H9 (cell line): ENCODE data around the gene MYCBP2. TPM values are rescaled to one million over a fixed set of nuclear protein-coding genes. Genes with fewer than 3 reads are reported as not detected.

Source experiments
- DNase-seq: peaks from one replicate; pipeline ENCODE4 v3.0.0-alpha.2; 2017
- H2AFZ ChIP-seq: one replicate; pipeline ENCODE4 v1.6.1; 2013; ENCODE audit warnings: mild to moderate bottlenecking, low read length, control low read depth, moderate library complexity
- H2AK5ac ChIP-seq: 2 replicates; pipeline ENCODE4 v1.6.1; 2013; ENCODE audit warnings: low read length, control low read depth, mixed read lengths; ENCODE audit not compliant: insufficient read length
- H2BK120ac ChIP-seq: one replicate; pipeline ENCODE4 v1.6.1; 2013; ENCODE audit warnings: low read depth, mild to moderate bottlenecking, low read length, control low read depth, inconsistent platforms; ENCODE audit not compliant: poor library complexity, severe bottlenecking
- H2BK12ac ChIP-seq: 2 replicates; pipeline ENCODE4 v1.6.1; 2013; ENCODE audit warnings: low read length, control low read depth, mixed read lengths, low read depth; ENCODE audit not compliant: insufficient read length
- H2BK15ac ChIP-seq: 2 replicates; pipeline ENCODE4 v1.6.1; 2013; ENCODE audit warnings: low read depth, low read length, control low read depth
- H2BK20ac ChIP-seq: one replicate; pipeline ENCODE4 v1.6.1; 2013; ENCODE audit warnings: low read depth, mild to moderate bottlenecking, low read length, control low read depth, inconsistent platforms; ENCODE audit not compliant: poor library complexity, severe bottlenecking
- H2BK5ac ChIP-seq: 2 replicates; pipeline ENCODE4 v1.6.1; 2013; ENCODE audit warnings: low read length, control low read depth, mixed read lengths; ENCODE audit not compliant: insufficient read length
- H3K14ac ChIP-seq: 2 replicates; pipeline ENCODE4 v1.6.1; 2013; ENCODE audit warnings: low read length, control low read depth; ENCODE audit not compliant: insufficient read depth
- H3K18ac ChIP-seq: 2 replicates; pipeline ENCODE4 v1.6.1; 2013; ENCODE audit warnings: low read depth, mild to moderate bottlenecking, mixed read lengths, low read length, control low read depth; ENCODE audit not compliant: insufficient read length
- H3K23ac ChIP-seq: 2 replicates; pipeline ENCODE4 v1.6.1; 2013; ENCODE audit warnings: low read length, control low read depth, mixed read lengths, low read depth; ENCODE audit not compliant: insufficient read length
- H3K23me2 ChIP-seq: 2 replicates; pipeline ENCODE4 v1.6.1; 2013; ENCODE audit warnings: low read depth, mild to moderate bottlenecking, mixed read lengths, low read length, control low read depth; ENCODE audit not compliant: insufficient read length, poor library complexity, severe bottlenecking
- H3K27ac ChIP-seq: 2 replicates; pipeline ENCODE4 v1.5.1; 2013; ENCODE audit warnings: low read length, control low read depth, mixed read lengths, low read depth; ENCODE audit not compliant: insufficient read length
- H3K27me3 ChIP-seq: 2 replicates; pipeline ENCODE4 v1.6.1; 2013; ENCODE audit warnings: low read length, control low read depth, inconsistent platforms; ENCODE audit not compliant: insufficient read depth
- H3K4ac ChIP-seq: 2 replicates; pipeline ENCODE4 v1.6.1; 2013; ENCODE audit warnings: low read depth, mild to moderate bottlenecking, control low read depth, inconsistent platforms, low read length, moderate library complexity
- H3K4me1 ChIP-seq: 2 replicates; pipeline ENCODE4 v1.6.1; 2013; ENCODE audit warnings: low read length, control low read depth, inconsistent platforms; ENCODE audit not compliant: insufficient read depth
- H3K4me2 ChIP-seq: 2 replicates; pipeline ENCODE4 v1.6.1; 2013; ENCODE audit warnings: low read length, control low read depth, mixed read lengths; ENCODE audit not compliant: insufficient read length, insufficient read depth
- H3K56ac ChIP-seq: 2 replicates; pipeline ENCODE4 v1.6.1; 2013; ENCODE audit warnings: low read depth, mild to moderate bottlenecking, mixed read lengths, low read length, control low read depth; ENCODE audit not compliant: insufficient read length
- H3K79me1 ChIP-seq: 2 replicates; pipeline ENCODE4 v1.6.1; 2013; ENCODE audit warnings: low read depth, mild to moderate bottlenecking, moderate library complexity, low read length, control low read depth, inconsistent platforms; ENCODE audit not compliant: insufficient read depth, poor library complexity, severe bottlenecking
- H3K79me2 ChIP-seq: 2 replicates; pipeline ENCODE4 v1.6.1; 2013; ENCODE audit warnings: low read length, control low read depth, inconsistent platforms; ENCODE audit not compliant: insufficient read depth
- H3K9ac ChIP-seq: 2 replicates; pipeline ENCODE4 v1.6.1; 2013; ENCODE audit warnings: low read length, control low read depth, mixed read lengths; ENCODE audit not compliant: insufficient read length; ENCODE audit errors: extremely low read depth
- H3K9me3 ChIP-seq: one replicate; pipeline ENCODE4 v1.6.1; 2013; ENCODE audit warnings: low read depth, low read length, inconsistent platforms; ENCODE audit not compliant: control insufficient read depth
- H3T11ph ChIP-seq: one replicate; pipeline ENCODE4 v1.6.1; 2013; ENCODE audit warnings: mild to moderate bottlenecking, low read length, control low read depth, inconsistent platforms
- H4K20me1 ChIP-seq: one replicate; pipeline ENCODE4 v1.6.1; 2013; ENCODE audit not compliant: control insufficient read depth, insufficient read length, insufficient read depth
- H4K5ac ChIP-seq: 2 replicates; pipeline ENCODE4 v1.6.1; 2013; ENCODE audit warnings: low read depth, mild to moderate bottlenecking, mixed read lengths, low read length, control low read depth; ENCODE audit not compliant: insufficient read length
- H4K8ac ChIP-seq: replicated peaks from 2 replicates; pipeline ENCODE4 v1.6.1; 2013; ENCODE audit warnings: low read length, control low read depth, mixed read lengths, low read depth; ENCODE audit not compliant: insufficient read length
- H4K91ac ChIP-seq: 2 replicates; pipeline ENCODE4 v1.6.1; 2013; ENCODE audit warnings: low read depth, mild to moderate bottlenecking, moderate library complexity, mixed read lengths, low read length, control low read depth; ENCODE audit not compliant: insufficient read length
- H3K27ac Mint-ChIP-seq, 3 experiments: 2 replicates in 2 of 3; 3 replicates in 1 of 3; pipeline ENCODE4 v1.8.0; 2020 to 2021; ENCODE audit warnings: mixed read lengths in 3 of 3, mild to moderate bottlenecking in 1 of 3, moderate library complexity in 1 of 3
- H3K27me3 Mint-ChIP-seq: 2 replicates; pipeline ENCODE4 v1.8.0; 2021; ENCODE audit warnings: low read depth, mild to moderate bottlenecking, moderate library complexity, mixed read lengths
- H3K36me3 Mint-ChIP-seq, 3 experiments: 2 replicates in 2 of 3; 3 replicates in 1 of 3; pipeline ENCODE4 v1.8.0; 2020 to 2021; ENCODE audit warnings: low read depth in 3 of 3, mixed read lengths in 3 of 3; ENCODE audit not compliant: insufficient read depth in 1 of 3
- H3K4me1 Mint-ChIP-seq, 2 experiments: 2 replicates each; pipeline ENCODE4 v1.8.0; 2020; ENCODE audit warnings: mixed read lengths in 2 of 2
- H3K4me3 Mint-ChIP-seq, 2 experiments: 2 replicates in 1 of 2; 3 replicates in 1 of 2; pipeline ENCODE4 v1.8.0; 2020 to 2021; ENCODE audit warnings: mild to moderate bottlenecking in 2 of 2, mixed read lengths in 2 of 2, moderate library complexity in 1 of 2
- H3K9me3 Mint-ChIP-seq, 2 experiments: 2 replicates in 1 of 2; 3 replicates in 1 of 2; pipeline ENCODE4 v1.8.0; 2020; ENCODE audit warnings: mild to moderate bottlenecking in 2 of 2, mixed read lengths in 2 of 2, moderate library complexity in 1 of 2
- WGBS: extraction: QIAGEN DNeasy Blood & Tissue Kit; methylation state at CpG from one replicate; pipeline ENCODE4 v1.1.7; 2013; ENCODE audit warnings: missing lambda C conversion rate, low lambda C conversion rate, mixed read lengths; ENCODE audit not compliant: insufficient read length; ENCODE audit errors: extremely low coverage; 5-methylcytosine and 5-hydroxymethylcytosine counted together
- total RNA-seq: library from RNA; stranded (reverse); gene quantifications from 2 replicates; pipeline ENCODE4 v1.2.1, GENCODE V29; 2021
- TF ChIP-seq, protein P1 (sequence below): fragments of 200-600 bp; sonication (generic); conservative IDR thresholded peaks from 3 replicates; pipeline ENCODE4 v1.8.0; 2021; ENCODE audit warnings: antibody characterized with exemption, mild to moderate bottlenecking

Gene MYCBP2
- total RNA-seq, 1 experiment from 2014 or later, result 32.0 TPM

DNA sequence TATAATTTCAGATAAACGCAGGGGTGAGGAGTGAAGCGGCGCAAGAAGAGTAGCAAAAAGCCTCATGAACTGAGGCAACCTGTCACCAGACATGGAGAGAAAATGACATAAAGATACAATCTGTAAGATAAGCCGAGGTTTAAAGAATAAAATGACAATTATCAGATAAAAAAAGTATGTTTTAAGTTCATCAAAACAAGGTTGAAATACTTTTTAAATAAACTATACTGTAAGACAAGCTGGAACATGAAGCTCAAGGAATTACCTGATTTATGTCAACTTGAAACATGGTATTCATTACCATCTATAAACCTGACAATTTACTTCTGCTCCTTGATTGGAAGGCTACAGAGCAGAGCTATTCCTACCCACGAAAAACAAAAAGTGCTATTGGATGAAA, 61.6 kb downstream of the MYCBP2 start:
- H4K5ac ChIP-seq, result no peak overlapping the region
- no peak overlapping the region for H3T11ph ChIP-seq
- H3K14ac ChIP-seq, result no peak overlapping the region
- no peak overlapping the region for H3K56ac ChIP-seq
- H3K27me3 Mint-ChIP-seq, result no peaks in the 10 kb centered on the region
- H3K4me1 ChIP-seq, result no peaks in the 10 kb centered on the region
- no peak for DNase-seq
- no peak overlapping the region for H2BK12ac ChIP-seq
- H4K20me1 ChIP-seq, result no peaks in the 10 kb centered on the region
- no peak overlapping the region for H3K4ac ChIP-seq
- H3K4me2 ChIP-seq, result no peak overlapping the region
- H4K91ac ChIP-seq, result no peak overlapping the region
- H2BK5ac ChIP-seq, result no peak overlapping the region
- H3K18ac ChIP-seq, result no peak overlapping the region
- no peaks in the 10 kb centered on the region for H3K9me3 ChIP-seq
- no peaks in the 10 kb centered on the region for H3K4me1 Mint-ChIP-seq
- TF ChIP-seq, protein P1, sequence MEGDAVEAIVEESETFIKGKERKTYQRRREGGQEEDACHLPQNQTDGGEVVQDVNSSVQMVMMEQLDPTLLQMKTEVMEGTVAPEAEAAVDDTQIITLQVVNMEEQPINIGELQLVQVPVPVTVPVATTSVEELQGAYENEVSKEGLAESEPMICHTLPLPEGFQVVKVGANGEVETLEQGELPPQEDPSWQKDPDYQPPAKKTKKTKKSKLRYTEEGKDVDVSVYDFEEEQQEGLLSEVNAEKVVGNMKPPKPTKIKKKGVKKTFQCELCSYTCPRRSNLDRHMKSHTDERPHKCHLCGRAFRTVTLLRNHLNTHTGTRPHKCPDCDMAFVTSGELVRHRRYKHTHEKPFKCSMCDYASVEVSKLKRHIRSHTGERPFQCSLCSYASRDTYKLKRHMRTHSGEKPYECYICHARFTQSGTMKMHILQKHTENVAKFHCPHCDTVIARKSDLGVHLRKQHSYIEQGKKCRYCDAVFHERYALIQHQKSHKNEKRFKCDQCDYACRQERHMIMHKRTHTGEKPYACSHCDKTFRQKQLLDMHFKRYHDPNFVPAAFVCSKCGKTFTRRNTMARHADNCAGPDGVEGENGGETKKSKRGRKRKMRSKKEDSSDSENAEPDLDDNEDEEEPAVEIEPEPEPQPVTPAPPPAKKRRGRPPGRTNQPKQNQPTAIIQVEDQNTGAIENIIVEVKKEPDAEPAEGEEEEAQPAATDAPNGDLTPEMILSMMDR, result no peak
- H3K23ac ChIP-seq, result no peak overlapping the region
- H3K4me3 Mint-ChIP-seq, result no peak overlapping the region
- H3K9ac ChIP-seq, result no peak overlapping the region
- no peak overlapping the region for H2BK120ac ChIP-seq
- no CpG with 5 or more reads among the region's 5 CpGs for WGBS
- no peak overlapping the region for H3K27ac ChIP-seq
- no peak overlapping the region for H2BK15ac ChIP-seq
- no peaks in the 10 kb centered on the region for H3K9me3 Mint-ChIP-seq
- no peaks in the 10 kb centered on the region for H3K23me2 ChIP-seq
- no peak overlapping the region for H2AFZ ChIP-seq
- H3K27me3 ChIP-seq, result no peaks in the 10 kb centered on the region
- no peak overlapping the region for H2BK20ac ChIP-seq
- peaks cover 3 to 14% (median 7%) of the 10 kb centered on the region in 3 experiments; a peak in 5 of 7 replicates for H3K36me3 Mint-ChIP-seq
- H3K27ac Mint-ChIP-seq, result peak overlapping the region in 2 of 3 experiments; percentile 2 to 37; a peak in 2 of 7 replicates
- no peak overlapping the region for H4K8ac ChIP-seq
- H2AK5ac ChIP-seq, result no peak overlapping the region
- no peaks in the 10 kb centered on the region for H3K79me1 ChIP-seq
- no peaks in the 10 kb centered on the region for H3K79me2 ChIP-seq
